GM10266 (cell line): ENCODE measurements around the gene ZFY.

Experiments used
- DNase-seq: peaks from one replicate; pipeline ENCODE4 v3.0.0; 2012; ENCODE audit errors: extremely low spot score
- CTCF ChIP-seq: IDR thresholded peaks from 2 replicates; pipeline ENCODE4 v1.5.1; 2012; ENCODE audit warnings: mild to moderate bottlenecking, low read depth; ENCODE audit not compliant: control insufficient read depth, insufficient read depth; ENCODE audit errors: missing control alignments

The ZFY gene

DNA sequence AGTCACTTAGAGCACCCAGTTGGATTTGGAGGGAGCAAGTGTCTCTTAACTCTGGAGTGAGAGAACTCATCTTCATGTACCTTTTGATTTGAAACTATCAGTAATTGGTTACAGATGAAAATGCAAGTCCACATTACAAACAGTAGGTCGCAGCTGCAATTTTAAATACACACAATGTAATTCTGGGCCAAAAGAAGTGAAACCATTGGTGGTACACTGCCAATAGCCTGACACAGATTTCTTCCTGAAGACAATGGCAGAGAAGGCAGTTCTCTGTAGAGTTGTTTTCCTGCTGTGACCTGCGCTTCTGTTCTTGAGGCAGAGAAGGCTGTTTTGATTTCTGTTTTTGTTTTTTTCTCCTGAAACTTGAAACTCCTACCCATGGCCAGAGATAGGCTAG lies 86.0 kb downstream of the ZFY start:
- TF ChIP-seq CTCF, result no peak
- DNase-seq, result no peak

GRCh38 chrY:3023606-3024005 lies 88.4 kb downstream of the ZFY start:
- TF ChIP-seq CTCF, result no peak
- no peak for DNase-seq

- DNase-seq, result no peak
- no peak for TF ChIP-seq CTCF
Measured at GRCh38 chrY:3025357-3025756, 90.2 kb downstream of the ZFY start.
